Activated effector memory CD4-positive, alpha-beta T cell treated with Interleukin-2 at 50 U/mL for 16 hours (primary cell): Measurements from ENCODE around the gene NSF.
"Not testable (repeated sequence)": the region's sequence is repeated elsewhere in the genome, so short reads cannot be mapped to it uniquely, and the experiment has no call there.

Experiments
- DNase-seq: peaks from one replicate; pipeline ENCODE4 v3.0.0-alpha.2; 2020

Gene NSF

GRCh38 chr17:46777943-46778915, 187.8 kb downstream of the NSF start:
- DNase-seq = no peak

- no peak for DNase-seq
Observed at GRCh38 chr17:46780003-46780373, 189.5 kb downstream of the NSF start.

GRCh38 chr17:46782250-46782953, 191.9 kb downstream of the NSF start:
- no peak for DNase-seq

- no peak for DNase-seq
Observed at GRCh38 chr17:46783031-46783593, 192.6 kb downstream of the NSF start.

GRCh38 chr17:46785696-46786095, 195.2 kb downstream of the NSF start:
- DNase-seq = no peak

- DNase-seq = no peak
Observed at GRCh38 chr17:46787478-46787877, 197.0 kb downstream of the NSF start.

- DNase-seq = no peak
Observed at GRCh38 chr17:46788300-46788699, 197.8 kb downstream of the NSF start.

GRCh38 chr17:46788796-46789195, 198.3 kb downstream of the NSF start:
- no peak for DNase-seq

- no peak for DNase-seq
Observed at GRCh38 chr17:46789610-46790009, 199.1 kb downstream of the NSF start.

- DNase-seq = no peak
Observed at GRCh38 chr17:46790216-46790615, 199.7 kb downstream of the NSF start.

GRCh38 chr17:46791531-46791930, 201.1 kb downstream of the NSF start:
- no peak for DNase-seq

- no peak for DNase-seq
Observed at GRCh38 chr17:46792071-46792470, 201.6 kb downstream of the NSF start.

GRCh38 chr17:46793023-46793422, 202.6 kb downstream of the NSF start:
- not testable (repeated sequence) for DNase-seq

GRCh38 chr17:46793541-46793940, 203.1 kb downstream of the NSF start:
- no peak for DNase-seq

GRCh38 chr17:46794318-46794717, 203.8 kb downstream of the NSF start:
- no peak for DNase-seq

GRCh38 chr17:46795379-46795952, 205.0 kb downstream of the NSF start:
- no peak for DNase-seq

GRCh38 chr17:46796084-46796483, 205.6 kb downstream of the NSF start:
- no peak for DNase-seq

- no peak for DNase-seq
Observed at GRCh38 chr17:46796524-46796923, 206.1 kb downstream of the NSF start.

GRCh38 chr17:46796956-46797530, 206.6 kb downstream of the NSF start:
- DNase-seq = no peak

GRCh38 chr17:46800573-46800972, 210.1 kb downstream of the NSF start:
- no peak for DNase-seq

- no peak for DNase-seq
Observed at GRCh38 chr17:46802800-46803199, 212.3 kb downstream of the NSF start.

GRCh38 chr17:46803544-46803943, 213.1 kb downstream of the NSF start:
- no peak for DNase-seq

GRCh38 chr17:46805771-46806170, 215.3 kb downstream of the NSF start:
- DNase-seq = no peak
